Nephron progenitor cell (in vitro differentiated cells): Measurements from ENCODE around the gene FBXL14.

ENCODE experiments used
- DNase-seq: peaks from one replicate; pipeline ENCODE4 v3.0.0; 2021
- H3K27ac Mint-ChIP-seq: 2 replicates; pipeline ENCODE4 v1.8.0; 2021; ENCODE audit warnings: mild to moderate bottlenecking, moderate library complexity, mixed read lengths
- H3K27me3 Mint-ChIP-seq: 2 replicates; pipeline ENCODE4 v1.8.0; 2021; ENCODE audit warnings: mild to moderate bottlenecking, low read depth, mixed read lengths; ENCODE audit not compliant: poor library complexity
- H3K36me3 Mint-ChIP-seq: 2 replicates; pipeline ENCODE4 v1.8.0; 2021; ENCODE audit warnings: low read depth, mixed read lengths
- H3K4me1 Mint-ChIP-seq: 2 replicates; pipeline ENCODE4 v1.8.0; 2021; ENCODE audit warnings: mixed read lengths
- H3K4me3 Mint-ChIP-seq: 2 replicates; pipeline ENCODE4 v1.8.0; 2021; ENCODE audit warnings: mild to moderate bottlenecking, moderate library complexity, mixed read lengths
- H3K9me3 Mint-ChIP-seq: 2 replicates; pipeline ENCODE4 v1.8.0; 2021; ENCODE audit warnings: mild to moderate bottlenecking, moderate library complexity, mixed read lengths
- TF ChIP-seq, protein P1 (sequence below): fragments of 200-600 bp; sonication (generic); IDR thresholded peaks from 2 replicates; pipeline ENCODE4 v1.5.0; 2021; ENCODE audit warnings: antibody characterized with exemption

FBXL14 gene

DNA sequence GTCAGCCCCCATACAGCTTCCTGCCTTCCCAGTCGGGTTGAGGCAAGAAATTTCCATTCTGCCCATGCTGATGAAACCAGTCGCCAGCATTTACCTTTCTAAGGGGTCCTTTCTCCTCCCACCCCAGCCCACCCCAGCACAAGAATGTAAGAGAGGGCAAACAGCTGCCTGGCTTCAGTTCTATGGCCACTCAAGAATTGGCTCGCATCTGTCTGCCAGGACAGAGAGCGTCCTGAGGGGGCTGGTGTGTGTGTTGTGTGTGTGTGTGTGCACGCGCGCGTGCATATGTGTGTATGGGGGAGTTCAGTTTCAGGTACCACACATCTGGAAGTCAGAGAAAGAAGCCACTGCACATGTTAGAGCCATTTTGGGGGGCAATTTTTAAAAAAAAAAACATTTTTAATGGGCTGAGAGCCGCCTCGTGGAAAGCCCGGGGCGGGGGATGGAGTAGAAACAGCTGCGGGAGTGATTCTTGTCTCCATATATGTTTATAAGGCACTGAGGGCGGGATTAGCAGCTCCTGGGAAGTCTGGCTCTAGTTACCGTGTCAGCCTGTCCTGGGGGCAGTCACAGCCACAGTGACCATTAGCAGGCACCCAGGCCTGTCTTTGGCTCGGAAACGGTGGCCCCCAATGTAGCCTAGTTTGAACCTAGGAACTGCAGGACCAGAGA lies 34.4 kb upstream of the FBXL14 start, which contains the start of gene WNT5B:
TSS of gene WNT5B (plus strand) at position 566 of the 672 bp plus-strand sequence. CDS start 2,124 bp downstream, outside the sequence.
- Mint-ChIP-seq H3K4me1 (peaks cover 86% of the 10 kb centered on the region), H3K9me3 (no peaks in the 10 kb centered on the region), H3K36me3 (peaks cover under 1% of the 10 kb centered on the region), H3K27me3 (peaks cover 10% of the 10 kb centered on the region), H3K27ac (peak within 1 kb of the TSS; percentile 93), H3K4me3 (peak within 1 kb of the TSS; percentile 84)
- TF ChIP-seq, protein P1, sequence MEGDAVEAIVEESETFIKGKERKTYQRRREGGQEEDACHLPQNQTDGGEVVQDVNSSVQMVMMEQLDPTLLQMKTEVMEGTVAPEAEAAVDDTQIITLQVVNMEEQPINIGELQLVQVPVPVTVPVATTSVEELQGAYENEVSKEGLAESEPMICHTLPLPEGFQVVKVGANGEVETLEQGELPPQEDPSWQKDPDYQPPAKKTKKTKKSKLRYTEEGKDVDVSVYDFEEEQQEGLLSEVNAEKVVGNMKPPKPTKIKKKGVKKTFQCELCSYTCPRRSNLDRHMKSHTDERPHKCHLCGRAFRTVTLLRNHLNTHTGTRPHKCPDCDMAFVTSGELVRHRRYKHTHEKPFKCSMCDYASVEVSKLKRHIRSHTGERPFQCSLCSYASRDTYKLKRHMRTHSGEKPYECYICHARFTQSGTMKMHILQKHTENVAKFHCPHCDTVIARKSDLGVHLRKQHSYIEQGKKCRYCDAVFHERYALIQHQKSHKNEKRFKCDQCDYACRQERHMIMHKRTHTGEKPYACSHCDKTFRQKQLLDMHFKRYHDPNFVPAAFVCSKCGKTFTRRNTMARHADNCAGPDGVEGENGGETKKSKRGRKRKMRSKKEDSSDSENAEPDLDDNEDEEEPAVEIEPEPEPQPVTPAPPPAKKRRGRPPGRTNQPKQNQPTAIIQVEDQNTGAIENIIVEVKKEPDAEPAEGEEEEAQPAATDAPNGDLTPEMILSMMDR = no peak
- DNase-seq = peak; percentile 40

DNA sequence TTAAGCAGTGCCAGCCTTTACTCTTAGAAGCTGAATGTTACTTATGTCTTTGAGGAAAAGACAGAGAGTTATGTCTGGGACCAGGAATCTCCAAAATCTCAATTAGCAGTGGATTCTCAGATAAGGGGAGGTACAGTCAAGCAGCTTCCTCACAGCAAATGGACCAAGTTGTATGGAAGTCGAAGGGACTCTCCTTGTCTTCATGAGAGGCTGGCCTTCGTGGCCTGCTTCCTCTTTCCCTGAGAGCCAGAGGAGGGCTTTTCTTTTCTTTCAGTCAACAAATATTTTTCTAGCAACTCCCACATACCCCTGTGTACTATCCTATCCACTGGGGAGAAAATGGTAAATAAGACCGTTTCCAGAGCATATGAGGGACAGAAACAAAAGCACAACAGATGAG lies 28.0 kb upstream of the FBXL14 start:
- H3K36me3 Mint-ChIP-seq = peaks cover 15% of the 10 kb centered on the region
- no peaks in the 10 kb centered on the region for H3K27me3 Mint-ChIP-seq
- peaks cover 79% of the 10 kb centered on the region for H3K4me1 Mint-ChIP-seq
- TF ChIP-seq, protein P1 = no peak
- no peak for DNase-seq
- H3K9me3 Mint-ChIP-seq = peaks cover 4% of the 10 kb centered on the region
- H3K27ac Mint-ChIP-seq = peak overlapping the region; percentile 62
- no peak overlapping the region for H3K4me3 Mint-ChIP-seq

DNA sequence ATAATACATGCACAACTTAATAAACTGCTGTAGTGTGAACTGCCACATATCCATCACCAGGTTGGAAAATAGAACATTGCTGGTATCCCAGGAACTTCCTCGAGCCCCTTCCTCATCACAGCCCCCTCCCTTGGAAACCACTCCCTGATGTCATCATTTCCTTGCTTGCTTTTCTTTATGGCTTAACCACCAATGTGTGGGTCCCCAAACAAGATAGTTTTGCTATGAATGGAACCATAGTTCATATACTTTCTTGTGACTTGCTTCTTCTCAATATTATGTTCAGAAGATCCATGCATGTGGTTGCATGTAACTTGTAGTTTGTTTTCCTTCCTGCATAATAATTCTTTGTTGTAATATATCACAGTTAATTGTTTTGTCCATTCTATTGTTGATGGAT lies 25.7 kb upstream of the FBXL14 start:
- no peak for DNase-seq
- Mint-ChIP-seq H3K27me3 (no peaks in the 10 kb centered on the region), H3K36me3 (peaks cover 15% of the 10 kb centered on the region), H3K27ac (no peak overlapping the region), H3K4me1 (peaks cover 71% of the 10 kb centered on the region), H3K4me3 (no peak overlapping the region), H3K9me3 (peaks cover 4% of the 10 kb centered on the region)
- TF ChIP-seq, protein P1 = no peak

DNA sequence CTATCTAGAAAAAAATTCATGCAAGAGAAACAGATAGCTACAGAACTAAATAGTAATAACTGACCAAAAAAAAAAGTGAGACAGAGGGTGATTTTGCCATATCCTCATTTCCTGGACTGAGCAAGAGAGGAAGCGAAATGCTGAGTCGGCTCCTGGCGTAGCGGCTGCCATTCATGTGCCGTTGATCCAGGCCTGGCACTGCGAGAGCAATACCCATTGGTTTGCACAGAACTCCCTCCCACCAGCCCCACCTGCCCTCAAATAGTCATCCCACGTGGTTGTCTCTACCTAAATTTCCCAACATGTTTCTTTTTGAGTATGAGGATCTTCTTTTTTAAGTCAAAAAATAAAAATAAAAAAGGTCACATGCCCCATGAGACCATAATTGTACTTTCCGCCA lies 25.2 kb upstream of the FBXL14 start:
- Mint-ChIP-seq H3K9me3 (peaks cover 4% of the 10 kb centered on the region), H3K27me3 (no peaks in the 10 kb centered on the region), H3K4me3 (no peak overlapping the region), H3K4me1 (peaks cover 71% of the 10 kb centered on the region), H3K27ac (no peak overlapping the region), H3K36me3 (peaks cover 15% of the 10 kb centered on the region)
- TF ChIP-seq, protein P1 = no peak
- no peak for DNase-seq

DNA sequence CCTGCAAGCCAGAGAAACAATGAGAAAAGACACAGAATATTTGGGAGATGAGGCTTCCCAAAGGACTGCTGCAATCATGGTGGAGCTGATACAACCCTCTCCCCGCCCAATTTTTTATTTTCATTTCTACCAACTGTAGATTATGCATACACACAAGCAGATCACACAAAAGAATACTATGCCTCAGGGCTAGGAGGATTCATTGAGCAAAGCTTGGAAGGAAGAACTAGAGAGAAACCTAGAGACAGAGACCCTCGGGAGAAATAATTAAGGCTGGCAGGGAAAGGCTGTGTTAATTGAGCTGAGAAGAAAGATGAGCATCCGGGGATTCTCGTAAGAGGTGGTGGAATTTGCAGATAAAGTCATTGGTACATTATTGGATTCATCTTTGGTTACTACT lies 24.8 kb upstream of the FBXL14 start:
- DNase-seq = no peak
- Mint-ChIP-seq H3K9me3 (peaks cover 4% of the 10 kb centered on the region), H3K27me3 (no peaks in the 10 kb centered on the region), H3K4me1 (peaks cover 71% of the 10 kb centered on the region), H3K27ac (no peak overlapping the region), H3K4me3 (no peak overlapping the region), H3K36me3 (peaks cover 15% of the 10 kb centered on the region)
- TF ChIP-seq, protein P1 = no peak

DNA sequence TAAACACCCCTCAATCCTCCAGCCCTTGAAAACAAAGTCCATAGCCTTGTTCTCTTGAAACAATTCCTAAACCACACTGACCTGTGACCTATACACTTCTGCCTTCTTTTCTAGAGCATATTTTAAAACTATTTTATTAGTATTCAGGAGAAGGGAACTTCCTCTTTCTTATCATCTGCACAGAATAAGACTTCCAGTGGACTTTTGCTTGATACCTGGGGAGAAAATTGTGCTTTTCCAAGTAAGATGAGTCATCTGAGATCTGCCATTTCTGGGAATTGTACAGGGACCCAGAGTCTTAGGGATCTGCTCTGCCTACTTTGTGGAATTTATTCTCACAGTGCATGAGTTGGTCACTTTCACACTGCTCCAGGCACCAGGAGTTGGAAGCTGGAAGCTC lies 24.1 kb upstream of the FBXL14 start:
- H3K4me1 Mint-ChIP-seq = peaks cover 73% of the 10 kb centered on the region
- DNase-seq = no peak
- no peaks in the 10 kb centered on the region for H3K27me3 Mint-ChIP-seq
- TF ChIP-seq, protein P1 = no peak
- H3K9me3 Mint-ChIP-seq = peaks cover 4% of the 10 kb centered on the region
- H3K4me3 Mint-ChIP-seq = no peak overlapping the region
- H3K27ac Mint-ChIP-seq = no peak overlapping the region
- H3K36me3 Mint-ChIP-seq = peaks cover 12% of the 10 kb centered on the region
